HG02798 (cell line): Measurements from ENCODE around the gene TRAF6.
A peak's percentile ranks its signal among the peaks of the same experiment; 100 is the strongest.

Experiments used
- ATAC-seq: cut with Tn5 transposase; IDR thresholded peaks from one replicate; pipeline ENCODE4 v1.9.1; 2021; ENCODE audit warnings: mild to moderate bottlenecking; ENCODE audit not compliant: unreplicated experiment, poor library complexity

The TRAF6 gene

DNA sequence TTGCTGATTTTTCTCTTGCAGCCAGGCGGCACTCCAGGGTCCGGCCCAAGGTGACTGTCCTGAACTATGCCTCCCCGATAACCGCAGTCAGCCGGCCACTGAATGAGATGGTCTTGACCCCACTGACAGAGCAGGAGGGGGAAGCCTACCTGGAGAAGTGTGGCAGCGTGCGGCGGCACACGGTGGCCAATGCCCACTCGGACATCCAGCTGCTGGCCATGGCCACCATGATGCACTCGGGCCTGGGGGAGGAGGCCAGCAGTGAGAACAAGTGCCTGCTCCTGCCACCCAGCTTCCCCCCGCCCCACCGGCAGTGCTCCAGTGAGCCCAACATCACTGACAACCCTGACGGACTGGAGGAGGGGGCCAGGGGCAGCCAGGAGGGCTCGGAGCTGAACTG, 47.8 kb downstream of the TRAF6 start:
- ATAC-seq, result no peak

DNA sequence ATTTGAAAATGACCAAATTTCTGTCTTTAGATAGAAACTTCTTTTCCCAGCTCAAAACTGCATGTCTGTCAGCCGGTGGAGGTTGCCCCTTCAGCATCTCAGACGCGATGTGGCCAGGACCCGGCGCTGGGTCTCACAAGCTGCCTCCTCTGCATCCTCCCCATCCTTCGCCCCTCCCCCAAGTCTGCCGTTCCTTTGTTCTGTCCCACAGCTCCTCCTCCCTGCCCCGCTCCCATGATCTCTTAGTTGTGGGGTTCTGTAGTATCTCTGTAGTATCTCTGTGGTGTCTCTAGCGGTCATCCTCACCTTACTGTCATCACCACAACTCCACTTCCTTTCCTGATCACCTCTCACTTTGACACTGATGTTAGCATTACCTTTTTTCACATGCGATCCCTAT, 49.9 kb downstream of the TRAF6 start:
- no peak for ATAC-seq

DNA sequence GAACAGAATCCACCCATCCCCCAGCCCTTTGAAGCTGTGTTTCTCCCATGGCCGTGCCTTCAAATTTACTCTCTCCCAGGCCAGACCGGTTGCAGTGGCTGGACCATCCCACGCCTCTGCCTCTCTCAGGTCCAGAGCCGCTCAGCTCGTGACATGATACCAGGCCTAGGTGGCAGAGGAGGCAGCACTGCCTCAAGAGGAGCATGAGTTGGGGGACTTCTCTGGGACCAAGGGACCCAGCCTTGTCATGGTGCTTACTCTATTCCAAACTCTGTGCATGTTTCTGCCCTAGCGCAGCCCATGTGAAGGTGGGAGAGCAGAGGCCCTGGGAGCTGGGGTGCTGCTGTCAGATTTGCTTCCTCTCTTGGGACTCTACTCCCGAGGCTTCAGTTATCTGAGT, 51.0 kb downstream of the TRAF6 start:
- no peak for ATAC-seq

DNA sequence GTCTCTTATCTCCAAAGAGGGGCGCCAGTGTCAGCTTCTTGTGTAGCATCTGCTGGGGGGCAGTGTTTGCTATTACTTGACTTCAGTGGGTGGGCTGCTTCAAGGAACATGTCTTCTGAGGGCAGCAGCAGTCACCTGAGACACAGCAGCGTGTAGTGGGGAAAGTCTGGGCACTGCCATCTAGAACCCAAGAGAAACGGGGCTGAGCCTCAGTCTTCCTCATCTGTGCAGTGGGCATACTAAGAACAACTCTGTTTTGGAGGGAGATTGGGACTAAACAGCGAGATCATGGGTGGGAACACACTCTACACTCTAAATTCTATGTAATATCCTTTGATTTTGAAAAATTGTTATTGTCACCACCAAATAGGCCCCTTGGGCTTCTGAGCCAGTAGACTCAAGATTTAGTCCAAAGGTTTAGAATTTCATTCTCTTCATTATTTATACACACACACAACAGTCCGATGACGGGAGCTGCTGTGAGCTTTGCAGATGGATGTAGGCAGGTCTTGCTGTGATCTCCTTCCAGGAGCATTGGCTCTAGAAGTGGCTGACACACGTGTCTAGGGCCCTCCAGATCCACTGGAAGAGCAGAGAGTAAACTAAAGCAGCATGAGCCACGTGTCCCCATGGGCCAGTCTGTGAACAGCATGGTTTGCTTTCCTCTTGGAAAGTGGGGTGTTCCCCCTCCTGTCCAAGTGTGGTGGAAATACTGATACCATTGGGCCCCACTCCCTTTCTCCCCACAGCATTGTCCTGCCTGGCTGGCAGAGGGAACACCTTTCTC, 51.8 kb downstream of the TRAF6 start:
- no peak for ATAC-seq

DNA sequence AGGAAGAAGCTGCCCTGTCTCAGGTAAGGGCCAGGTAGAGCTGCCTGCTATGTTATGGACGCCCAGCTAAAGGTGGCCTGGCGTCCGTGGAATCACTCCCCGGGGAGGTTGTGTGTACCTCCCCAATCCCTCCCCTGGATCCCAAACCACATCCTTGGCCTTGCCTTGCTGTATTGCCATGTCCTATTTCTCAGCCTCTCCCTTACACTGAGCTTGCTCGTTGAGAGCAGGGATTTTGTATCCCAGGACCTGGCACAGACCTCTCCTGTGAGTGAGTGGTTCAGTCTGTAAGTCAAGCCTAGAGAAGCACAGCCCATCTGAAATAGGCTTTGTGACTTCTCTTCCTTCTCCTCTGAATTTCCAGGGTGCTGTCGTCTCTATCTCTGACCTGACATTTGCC, 53.9 kb downstream of the TRAF6 start:
- no peak for ATAC-seq

DNA sequence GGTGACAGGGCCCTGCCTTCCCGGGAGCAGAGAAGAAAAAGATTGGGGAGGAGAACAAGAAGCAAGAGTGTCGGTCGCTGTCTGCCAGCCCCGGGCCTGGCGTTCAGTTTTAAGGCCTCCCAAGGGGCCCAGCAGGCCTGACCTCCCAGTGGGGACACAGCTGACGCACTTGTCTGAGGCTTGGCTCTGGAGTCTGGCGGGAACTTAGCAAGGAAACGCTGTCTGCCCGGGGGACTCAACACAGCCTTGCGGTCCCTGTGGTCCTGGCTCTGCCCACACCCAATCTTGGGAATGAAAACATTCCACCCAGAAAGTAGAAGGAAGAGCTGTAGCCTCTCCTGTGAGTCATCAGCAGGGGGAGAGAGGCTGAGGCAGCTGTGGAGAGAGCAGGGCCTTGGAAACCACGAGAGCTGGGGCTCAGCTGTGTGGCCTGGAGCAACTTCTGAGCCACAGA, 54.4 kb downstream of the TRAF6 start:
- ATAC-seq, result no peak

DNA sequence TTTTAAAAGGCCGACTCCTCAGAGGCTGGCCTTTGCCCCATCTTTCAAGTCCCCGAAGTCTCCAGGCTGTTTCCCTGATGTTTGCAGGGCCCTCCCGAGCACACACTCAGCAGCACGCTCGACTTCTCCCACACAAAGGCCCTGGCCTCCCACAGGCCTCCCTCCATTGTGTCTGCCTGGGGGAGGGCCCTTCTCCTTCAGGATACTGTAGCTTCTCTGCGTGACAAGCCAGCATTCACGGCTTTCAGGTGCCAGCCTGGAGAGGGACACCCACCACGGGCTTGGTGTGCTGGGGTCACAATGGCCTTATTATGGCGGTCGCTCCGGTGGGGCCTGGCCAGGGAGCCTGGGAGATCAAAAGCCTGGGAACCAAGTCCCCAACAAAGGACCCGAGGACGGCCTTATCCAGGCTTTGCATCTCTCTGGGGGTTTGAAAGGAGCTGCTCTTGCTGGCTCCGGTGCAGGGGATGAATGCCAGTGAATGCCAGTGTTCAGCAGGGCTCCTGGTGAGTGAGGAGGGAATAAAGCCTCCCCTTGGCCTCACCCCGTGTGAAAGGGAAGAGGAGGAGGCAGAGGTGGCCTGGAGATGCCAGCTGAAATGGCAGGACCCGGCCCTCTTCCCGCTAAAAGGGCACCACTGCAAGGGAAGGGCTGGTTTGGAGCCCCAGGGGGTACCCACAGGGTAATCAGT, 55.0 kb downstream of the TRAF6 start:
- ATAC-seq, result no peak

DNA sequence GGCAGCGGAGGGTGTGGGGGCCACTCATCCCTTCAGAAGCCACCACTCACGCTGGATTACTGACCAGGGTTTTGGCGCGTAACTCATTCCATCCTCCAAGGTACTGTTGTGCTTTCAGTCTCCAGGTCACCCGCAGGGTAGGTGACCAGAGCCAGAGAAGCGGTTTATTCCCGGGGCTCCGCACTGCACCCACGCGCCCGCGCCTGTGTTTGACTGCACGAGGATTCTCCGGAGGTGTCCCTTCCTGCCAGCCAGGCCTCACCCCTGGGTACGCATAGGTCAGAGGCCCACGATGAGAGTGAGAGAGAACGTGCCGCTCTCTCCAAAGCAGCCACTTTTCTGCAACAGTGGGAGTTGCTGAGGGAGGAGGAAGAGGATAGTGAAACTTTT, 55.5 kb downstream of the TRAF6 start:
- ATAC-seq, result no peak

DNA sequence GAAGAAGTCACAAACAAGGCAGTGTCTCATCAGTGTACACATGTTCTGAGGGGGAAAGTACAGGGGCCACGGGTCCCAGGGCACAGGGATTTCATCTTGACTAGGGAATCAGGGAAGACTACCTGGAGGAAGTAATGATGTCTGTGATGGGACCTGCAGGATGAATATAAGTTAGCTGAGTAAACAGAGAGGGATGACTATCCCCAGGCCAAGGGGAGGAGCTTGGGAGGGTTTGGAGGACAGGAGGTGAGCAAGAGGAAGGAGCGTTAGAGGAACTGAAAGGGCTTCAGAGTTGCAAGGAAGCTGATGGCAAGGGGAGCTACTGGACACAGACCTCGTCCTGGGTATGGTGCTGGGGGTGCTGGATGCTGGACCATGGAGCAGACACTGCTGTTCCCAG, 56.4 kb downstream of the TRAF6 start:
- no peak for ATAC-seq

DNA sequence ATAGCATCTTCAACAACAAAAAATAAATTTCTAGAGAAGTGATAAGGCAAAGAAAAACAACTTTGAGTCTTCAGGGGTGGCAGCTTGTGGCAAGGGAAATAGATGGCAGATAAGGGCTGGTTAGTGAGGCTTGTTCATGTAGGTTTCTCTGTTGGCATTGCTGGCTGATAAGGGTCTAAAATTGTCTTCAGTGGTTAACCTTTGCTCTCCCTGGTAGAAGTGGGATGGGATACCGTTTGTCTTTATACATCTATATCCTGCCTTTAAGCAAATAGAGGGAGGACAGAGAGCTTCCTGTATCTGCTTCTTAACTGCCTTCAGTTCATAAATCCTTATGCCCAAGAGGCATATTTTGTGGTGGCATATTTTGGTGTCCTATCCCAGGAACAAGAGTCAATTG, 57.1 kb downstream of the TRAF6 start:
- no peak for ATAC-seq

DNA sequence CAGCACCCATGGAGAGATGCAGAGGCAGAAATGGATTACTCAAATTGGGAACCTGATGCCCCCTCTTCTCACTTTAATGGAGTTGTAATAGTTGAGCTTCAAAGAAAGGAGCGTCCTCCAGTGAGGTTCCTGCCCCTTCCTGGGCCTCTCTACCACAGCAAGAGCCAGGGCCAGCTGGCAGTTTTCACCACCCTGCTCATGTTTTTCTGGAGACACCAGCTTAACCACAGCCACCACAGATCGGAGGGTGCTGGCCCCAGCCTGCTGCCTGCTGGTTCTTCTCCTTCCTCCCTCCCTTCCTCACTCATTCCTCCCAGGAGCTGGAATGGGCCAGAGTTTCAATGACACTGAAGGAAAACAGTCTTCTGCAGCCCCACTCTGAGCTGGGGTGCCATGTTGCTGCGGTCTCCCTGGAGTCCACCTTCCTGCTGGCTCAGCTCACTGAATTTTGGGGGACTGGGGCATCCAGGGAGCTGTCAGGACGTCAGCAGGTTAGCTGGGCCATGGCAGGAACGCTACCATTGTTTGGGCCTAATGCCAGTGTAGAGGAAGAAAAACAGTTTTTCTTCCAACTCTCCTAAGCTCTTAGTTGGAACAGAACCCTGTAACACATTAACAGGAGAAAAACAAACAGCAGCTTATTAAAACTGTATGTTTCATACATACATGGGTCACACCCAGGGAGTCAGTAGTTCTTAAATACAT, 57.7 kb downstream of the TRAF6 start:
- no peak for ATAC-seq

DNA sequence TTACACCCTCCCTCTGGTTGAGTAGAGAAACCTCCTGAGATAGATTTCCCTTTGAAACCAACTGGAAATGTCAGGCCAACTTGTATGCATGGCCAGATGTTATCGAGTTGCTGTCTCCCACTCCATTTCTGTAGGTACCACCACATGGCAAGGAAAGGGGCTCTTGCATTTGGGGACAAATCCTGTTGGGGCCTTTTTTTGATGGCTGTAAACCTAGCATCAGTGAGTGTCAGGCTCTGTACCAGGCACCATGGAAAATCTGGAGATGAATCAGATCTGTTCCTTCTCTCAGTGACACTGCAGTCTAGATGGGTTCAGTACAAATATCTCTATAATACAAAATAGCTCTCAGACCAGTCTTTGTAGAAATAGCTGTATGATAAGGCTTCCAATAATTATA, 58.4 kb downstream of the TRAF6 start:
- no peak for ATAC-seq

DNA sequence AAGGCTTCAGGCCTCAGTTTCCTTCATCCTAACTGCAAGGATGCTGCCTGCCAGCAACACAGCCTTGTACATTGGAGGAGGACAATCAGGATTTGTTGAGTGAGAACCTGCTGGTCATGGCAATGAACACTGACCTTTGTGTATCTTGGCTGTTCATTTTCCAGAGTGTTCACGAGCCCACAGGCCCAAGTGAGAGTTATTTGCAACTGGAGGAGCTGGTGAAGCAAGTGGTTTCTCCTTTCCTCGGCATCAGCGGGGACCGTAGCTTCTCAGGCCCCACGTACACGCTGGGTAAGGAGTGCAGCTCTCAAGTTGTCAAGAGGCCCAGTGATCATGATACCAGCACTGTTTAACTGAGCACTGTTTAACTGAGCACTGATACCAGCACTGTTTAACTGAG, 59.0 kb downstream of the TRAF6 start:
- ATAC-seq, result no peak

DNA sequence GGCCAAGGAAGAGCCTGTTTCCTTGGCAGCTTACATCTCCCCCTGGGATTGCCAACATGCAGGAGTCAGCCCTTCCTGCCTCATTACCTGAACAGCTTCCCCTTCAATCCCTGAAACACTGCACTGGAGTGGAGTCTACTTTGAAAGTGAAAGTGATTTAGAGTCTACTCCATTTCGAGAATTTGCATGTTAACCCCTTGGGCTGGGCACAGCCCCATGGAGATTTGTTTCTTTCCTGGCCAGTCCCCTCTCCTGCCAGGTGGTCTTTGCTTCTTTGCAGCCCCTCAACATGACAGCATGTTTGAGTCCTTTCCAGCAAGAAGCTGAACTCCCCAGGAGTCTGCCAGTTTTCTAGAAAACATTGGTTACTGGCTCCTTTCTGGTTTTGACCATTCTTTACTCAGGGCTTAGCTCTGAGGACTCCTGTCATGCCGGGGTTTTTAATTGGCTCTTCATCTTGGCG, 59.9 kb downstream of the TRAF6 start:
- peak; percentile 54 for ATAC-seq

DNA sequence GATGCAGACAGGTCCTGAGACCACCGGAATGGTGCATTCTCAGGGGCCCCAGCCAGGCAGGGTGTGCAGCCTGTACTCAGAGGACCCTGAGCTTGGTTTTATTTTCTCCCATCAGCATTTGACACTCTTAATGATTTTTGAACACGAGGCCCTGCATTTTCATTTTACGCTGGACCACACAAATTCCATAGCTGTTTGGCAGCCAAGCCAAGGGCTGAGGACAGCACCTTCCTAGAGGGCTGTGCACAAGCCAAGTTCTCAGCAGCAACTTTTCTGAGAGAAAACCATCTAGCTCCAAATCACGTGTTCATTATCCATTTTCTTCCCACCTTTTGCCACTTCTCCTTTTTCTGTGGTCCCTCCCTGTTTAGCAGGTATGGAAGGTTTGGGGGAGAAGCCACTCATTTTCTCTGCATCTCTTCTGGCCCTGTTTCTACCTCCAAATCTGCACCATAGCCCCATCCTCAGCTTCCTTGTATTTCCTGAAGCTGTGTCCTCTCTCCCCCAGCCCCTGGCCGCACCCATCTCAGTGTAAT, 60.4 kb downstream of the TRAF6 start:
- no peak for ATAC-seq

DNA sequence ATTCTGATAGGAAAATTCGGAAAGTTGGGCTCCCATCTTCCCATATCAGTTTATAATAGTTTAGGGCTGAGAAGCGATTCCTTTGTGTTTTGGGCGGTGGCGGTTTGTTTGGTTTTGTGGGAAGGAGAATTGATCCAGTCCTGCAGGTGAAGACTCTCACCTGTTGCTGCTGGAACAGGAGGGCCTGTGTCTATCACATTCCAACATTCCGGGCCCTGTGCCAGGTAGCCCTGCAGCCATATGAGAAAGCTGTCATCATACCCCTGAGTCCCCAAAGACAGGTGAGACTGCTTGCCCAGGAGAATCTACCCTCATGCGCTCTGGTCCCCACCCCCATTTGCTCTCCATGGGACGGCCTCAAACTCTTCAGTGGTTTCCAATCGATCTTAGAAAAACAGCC, 62.1 kb downstream of the TRAF6 start:
- no peak for ATAC-seq

DNA sequence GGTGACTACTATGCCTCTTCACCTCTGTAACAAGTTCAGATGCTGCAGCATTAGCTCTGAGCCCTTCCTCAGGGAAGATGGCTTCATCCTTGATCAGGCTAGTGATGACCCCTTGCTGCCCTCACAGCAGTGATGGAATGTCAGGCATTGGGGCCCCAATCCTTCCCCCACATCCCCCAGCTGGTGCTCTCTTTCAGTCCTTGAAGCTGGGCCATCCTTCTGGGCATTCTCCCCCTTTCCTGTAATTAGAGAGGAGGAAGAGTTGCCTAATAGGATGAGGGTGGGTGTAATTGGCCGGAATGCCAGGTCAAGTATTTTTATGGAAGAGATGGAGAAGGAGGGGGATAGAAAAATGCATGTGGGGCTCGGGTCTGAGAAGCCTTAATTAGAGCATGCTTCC, 62.6 kb downstream of the TRAF6 start:
- ATAC-seq, result no peak

DNA sequence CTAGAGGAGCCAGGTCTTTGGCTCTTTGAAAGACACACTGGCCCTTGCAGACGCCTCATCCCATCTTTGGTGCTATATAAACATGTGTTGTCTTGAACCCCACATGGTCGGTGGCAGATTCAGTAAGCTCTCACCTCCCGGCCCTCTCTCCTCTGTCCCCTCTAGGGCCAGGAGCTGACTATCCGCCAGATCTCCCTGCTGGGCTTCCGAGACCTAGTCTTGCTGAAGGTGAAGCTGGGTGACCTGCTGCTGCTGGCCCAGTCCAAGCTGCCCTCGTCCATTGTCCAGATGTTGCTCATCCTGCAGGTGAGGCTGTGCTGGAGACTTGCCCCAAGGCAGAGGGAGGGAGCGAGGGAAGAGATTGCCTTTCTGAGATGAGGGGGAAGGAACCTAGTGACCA, 63.9 kb downstream of the TRAF6 start:
- no peak for ATAC-seq

DNA sequence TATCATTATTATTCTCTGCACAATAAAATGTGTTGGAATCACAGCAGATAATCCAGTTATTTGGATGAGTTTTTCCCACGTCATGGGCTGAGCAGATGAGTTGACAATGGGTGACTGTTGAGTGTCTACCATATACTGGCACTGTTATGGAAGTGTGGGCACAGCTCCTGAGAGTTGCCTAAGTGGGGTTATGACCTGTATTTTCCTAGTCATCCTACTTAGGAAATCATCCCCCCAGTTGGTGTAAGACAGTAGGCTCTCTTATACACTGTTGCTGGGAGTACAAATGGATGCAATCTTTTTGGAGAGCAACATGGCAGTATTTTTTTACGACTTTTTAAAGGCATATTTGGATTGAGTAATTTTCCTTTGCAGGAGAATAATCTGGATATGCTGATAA, 66.4 kb downstream of the TRAF6 start:
- ATAC-seq, result no peak

DNA sequence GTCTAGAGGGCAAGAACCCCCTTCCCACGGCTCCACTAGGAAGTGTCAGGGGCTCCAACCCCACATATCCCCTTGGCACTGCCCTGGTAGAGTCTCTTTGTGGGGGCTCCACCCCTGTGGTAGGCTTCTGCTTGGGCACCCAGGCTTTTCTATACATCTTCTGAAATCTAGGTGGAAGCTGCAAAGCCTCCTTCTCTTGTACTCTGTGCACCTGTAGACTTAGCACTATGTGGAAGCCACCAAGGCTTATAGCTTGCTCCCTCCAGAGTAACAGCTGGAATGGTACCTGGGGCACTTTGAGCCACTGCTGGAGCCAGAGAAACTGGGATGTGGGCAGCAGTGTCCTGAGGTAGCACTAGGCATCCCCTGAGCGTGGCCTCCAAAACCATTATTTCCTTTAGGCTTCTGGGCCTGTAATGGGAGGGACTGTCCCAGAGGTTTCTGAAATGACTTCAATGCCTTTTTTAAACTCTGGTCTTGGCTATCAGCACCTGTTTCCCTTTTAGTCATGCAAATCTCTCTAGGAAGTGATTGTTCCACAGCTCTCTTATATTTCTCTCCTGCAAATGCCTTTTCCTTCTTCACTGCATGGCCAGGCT, 68.4 kb downstream of the TRAF6 start:
- peak; percentile 89 for ATAC-seq

DNA sequence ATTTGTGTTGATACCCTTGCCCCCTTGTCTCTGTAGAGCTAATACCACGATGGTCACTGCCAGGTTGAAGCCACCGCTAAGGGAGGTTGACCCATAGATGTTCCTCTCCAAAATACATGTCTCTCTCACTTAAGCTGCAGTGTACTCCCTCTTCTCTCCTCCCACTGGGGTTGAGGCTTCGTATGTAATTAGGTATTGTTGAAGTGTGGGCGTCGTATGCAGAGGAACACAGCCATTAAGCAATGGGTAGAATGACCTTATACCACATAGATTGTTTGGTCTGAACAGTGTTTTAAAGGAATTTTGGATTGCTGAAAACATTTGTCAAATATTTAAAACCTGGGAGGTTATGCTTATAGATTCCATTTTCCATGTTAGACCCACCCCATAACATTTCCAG, 71.9 kb downstream of the TRAF6 start:
- no peak for ATAC-seq
